Right lobe of liver (tissue), 4 donors: Measurements from ENCODE around the gene KANSL1L.

ENCODE experiments used
- CTCF ChIP-seq, 4 donors: fragments of 200-600 bp in 3 of 4; fragments of 450-650 bp in 1 of 4; IDR thresholded peaks; one replicate each; pipeline versions ENCODE4 v1.5.1 to v1.8.0; 2016 to 2022; ENCODE audit warnings: antibody characterized with exemption in 4 of 4, mild to moderate bottlenecking in 2 of 4
- POLR2A ChIP-seq: fragments of 450-650 bp; IDR thresholded peaks from one replicate; pipeline ENCODE4 v1.6.1; 2017; ENCODE audit warnings: antibody characterized with exemption, mild to moderate bottlenecking
- donor health status: DM: no; HTN: no; CAD: no.
- donor health status: DM: no; HTN: no; CAD: no.
- donor health status: DM: no; HTN: yes; CAD: no.

GRCh38 chr2:210092791-210093190 lies 78.4 kb downstream of the KANSL1L start:
- TF ChIP-seq CTCF (IDR thresholded peaks at IDR 0.05) (no peak), POLR2A (no peak)
